Measurements from ENCODE around the gene PHC2.

The PHC2 gene

DNA sequence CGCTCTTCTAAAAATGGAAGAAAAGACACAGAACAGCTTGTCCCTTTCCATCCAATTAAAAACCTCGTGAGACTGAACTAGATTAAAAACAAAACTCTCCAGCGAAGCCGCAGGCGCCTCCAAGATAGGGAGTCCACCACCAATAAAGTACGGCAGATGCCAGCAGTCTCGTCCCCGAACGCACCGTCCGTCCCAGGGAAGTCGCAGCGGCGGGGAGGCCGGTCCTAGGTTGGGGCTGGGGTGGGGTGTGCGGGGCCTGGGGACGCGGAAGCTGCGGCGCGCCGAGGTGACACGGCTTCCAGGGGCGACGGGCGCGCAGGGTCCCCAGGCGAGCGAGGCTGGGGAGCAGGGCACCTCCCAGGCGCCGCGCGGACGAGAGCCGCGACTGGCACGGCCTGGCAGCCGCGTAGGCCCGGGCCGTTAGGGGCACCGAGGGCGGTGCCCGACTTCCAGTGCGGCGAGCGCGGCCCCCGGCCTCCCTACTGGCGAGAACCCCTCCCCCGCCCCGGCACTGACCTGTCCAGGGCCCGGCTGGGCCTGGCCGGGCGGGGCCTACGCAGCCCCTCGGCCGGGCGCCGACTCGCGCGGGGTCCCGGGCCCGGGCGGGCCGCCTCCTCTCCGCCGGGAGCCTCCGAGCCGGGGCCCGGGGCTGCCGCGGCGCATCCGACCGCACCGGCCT is 81.7 kb downstream of the PHC2 start:
- Mint-ChIP-seq H3K27ac (peak overlapping the region; percentile 23), H3K9me3 (no peaks in the 10 kb centered on the region), H3K4me3 (peak overlapping the region; percentile 95), H3K36me3 (peaks cover 11% of the 10 kb centered on the region), H3K27me3 (no peaks in the 10 kb centered on the region), H3K4me1 (peaks cover 41% of the 10 kb centered on the region)
- peak; percentile 67 for ATAC-seq

DNA sequence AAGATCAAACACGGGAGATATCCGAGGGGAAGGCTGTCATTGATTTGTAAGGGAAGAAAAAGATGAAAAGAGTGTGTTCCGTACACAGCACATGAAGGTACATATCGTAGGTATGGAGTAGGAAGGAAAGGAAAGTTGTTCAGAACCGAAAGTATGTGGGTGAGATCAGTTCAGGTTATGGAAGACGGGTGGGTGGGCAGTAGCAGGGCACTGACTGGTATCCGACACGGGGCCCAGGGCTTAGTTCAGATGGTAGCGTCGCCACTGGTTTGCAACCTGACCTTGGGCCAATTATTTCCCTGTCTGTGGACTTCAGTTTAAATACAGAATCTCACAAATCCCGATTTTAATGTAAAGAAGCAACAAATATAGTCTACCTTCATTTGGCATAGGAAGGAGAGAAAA is 82.2 kb downstream of the PHC2 start:
- peak overlapping the region; percentile 23 for H3K27ac Mint-ChIP-seq

DNA sequence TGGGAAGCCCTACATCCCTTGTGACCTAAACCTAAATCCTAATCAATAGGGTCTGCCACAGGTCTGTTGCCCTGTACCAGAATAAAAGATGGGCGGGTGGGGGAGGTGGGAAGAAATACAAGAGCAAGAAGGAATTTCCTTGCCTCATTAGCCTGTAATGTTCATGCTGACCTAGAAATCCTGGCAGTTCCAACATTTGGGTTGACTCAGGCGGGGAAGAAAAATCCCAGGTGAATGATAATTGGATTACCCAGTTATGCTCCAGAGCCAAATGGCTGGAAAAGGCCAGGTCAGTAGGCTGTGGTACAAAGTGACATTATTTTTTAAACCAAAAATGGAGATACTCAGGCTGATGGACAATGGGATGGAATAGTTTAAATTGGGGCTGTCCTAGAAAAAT is 82.7 kb downstream of the PHC2 start:
- H3K36me3 Mint-ChIP-seq: peaks cover 11% of the 10 kb centered on the region
- H3K4me3 Mint-ChIP-seq: peak overlapping the region; percentile 95
- no peaks in the 10 kb centered on the region for H3K27me3 Mint-ChIP-seq
- H3K27ac Mint-ChIP-seq: peak overlapping the region; percentile 23
- no peaks in the 10 kb centered on the region for H3K9me3 Mint-ChIP-seq
- no peak for ATAC-seq
- H3K4me1 Mint-ChIP-seq: peaks cover 41% of the 10 kb centered on the region

More for the DNA sequence above, 82.2 kb downstream of the PHC2 start:
- H3K4me1 Mint-ChIP-seq: peaks cover 41% of the 10 kb centered on the region
- no peaks in the 10 kb centered on the region for H3K27me3 Mint-ChIP-seq
- ATAC-seq: no peak
- H3K9me3 Mint-ChIP-seq: no peaks in the 10 kb centered on the region
- peaks cover 11% of the 10 kb centered on the region for H3K36me3 Mint-ChIP-seq
- H3K4me3 Mint-ChIP-seq: peak overlapping the region; percentile 95

DNA sequence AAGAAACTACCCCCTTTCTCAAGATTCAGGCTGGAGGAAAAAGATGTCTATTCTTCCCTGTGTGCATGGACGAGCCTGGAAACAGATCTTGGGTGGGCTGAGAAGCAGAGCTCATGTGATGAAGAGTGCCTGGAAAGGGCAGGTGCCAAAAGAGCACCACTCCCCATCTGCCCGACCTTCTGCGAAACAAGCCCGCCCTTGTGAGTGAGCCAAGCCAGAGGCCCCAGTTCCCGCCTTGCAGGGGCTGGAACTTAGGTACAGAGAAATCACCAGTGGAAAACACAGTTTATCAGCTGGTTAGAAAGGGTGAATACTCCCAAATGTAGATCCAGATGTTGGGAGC is 83.3 kb downstream of the PHC2 start:
- Mint-ChIP-seq H3K27ac (peak overlapping the region; percentile 13), H3K4me3 (no peak overlapping the region), H3K27me3 (no peaks in the 10 kb centered on the region), H3K9me3 (no peaks in the 10 kb centered on the region), H3K4me1 (peaks cover 45% of the 10 kb centered on the region), H3K36me3 (peaks cover 11% of the 10 kb centered on the region)
- ATAC-seq: no peak

DNA sequence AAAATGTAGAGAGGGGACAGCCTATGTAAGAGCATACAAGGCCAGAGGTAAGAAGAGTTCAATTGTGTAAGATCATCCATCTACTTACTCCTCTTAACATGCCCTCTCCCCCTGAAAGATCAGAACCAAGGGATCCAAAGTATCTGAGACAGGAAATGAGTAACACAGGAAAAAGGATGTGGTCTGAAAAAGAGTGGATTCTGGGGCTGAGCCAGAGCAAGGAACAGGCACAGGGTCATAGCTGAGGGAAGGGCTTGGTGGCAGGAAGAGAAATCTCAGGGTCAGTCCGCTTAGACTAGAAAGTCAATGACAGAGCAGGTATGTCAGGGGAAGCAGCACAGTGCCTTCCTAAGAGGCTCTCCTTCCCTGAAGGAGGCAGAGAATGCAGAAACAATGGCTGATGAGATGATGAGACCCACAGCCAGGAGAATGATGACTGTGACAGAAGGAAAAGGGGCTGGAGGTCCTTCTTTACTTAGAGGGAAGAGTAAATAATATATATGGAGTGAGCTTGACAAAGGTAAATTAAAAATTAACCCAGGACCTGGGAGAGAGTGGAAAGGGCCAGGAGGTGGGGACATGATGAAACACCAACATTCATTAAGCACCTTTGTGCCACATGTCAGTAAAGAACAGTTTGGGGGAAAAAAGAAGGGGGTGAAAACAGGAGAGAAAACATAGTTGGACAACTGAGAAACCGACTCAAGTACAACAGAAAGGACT is 83.8 kb downstream of the PHC2 start:
- Mint-ChIP-seq H3K4me1 (peaks cover 50% of the 10 kb centered on the region), H3K27me3 (no peaks in the 10 kb centered on the region), H3K36me3 (peaks cover 11% of the 10 kb centered on the region), H3K9me3 (no peaks in the 10 kb centered on the region), H3K4me3 (peak overlapping the region; percentile 10), H3K27ac (peak overlapping the region; percentile 13)
- ATAC-seq: no peak

DNA sequence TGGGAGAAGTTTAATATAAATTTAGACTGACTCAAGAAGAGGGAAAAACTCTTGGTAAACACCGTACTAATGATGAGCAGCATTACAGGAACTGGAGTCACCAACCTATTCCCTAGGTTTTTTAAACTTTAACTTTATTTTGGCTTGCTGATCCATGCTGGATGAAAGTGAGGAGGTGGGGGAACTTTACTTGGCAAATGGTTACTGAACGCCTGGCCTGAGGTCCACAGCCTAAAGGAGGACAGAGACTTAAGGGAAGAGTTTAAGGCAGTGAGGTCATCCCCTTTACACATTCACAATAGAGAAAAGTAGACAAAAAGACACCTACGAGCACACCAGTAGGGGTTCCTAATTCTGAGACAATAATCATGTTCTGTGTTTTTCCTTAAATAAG is 84.4 kb downstream of the PHC2 start:
- ATAC-seq: no peak
- peaks cover 11% of the 10 kb centered on the region for H3K36me3 Mint-ChIP-seq
- H3K4me3 Mint-ChIP-seq: no peak overlapping the region
- H3K27ac Mint-ChIP-seq: no peak overlapping the region
- H3K9me3 Mint-ChIP-seq: no peaks in the 10 kb centered on the region
- peaks cover 50% of the 10 kb centered on the region for H3K4me1 Mint-ChIP-seq
- no peaks in the 10 kb centered on the region for H3K27me3 Mint-ChIP-seq

DNA sequence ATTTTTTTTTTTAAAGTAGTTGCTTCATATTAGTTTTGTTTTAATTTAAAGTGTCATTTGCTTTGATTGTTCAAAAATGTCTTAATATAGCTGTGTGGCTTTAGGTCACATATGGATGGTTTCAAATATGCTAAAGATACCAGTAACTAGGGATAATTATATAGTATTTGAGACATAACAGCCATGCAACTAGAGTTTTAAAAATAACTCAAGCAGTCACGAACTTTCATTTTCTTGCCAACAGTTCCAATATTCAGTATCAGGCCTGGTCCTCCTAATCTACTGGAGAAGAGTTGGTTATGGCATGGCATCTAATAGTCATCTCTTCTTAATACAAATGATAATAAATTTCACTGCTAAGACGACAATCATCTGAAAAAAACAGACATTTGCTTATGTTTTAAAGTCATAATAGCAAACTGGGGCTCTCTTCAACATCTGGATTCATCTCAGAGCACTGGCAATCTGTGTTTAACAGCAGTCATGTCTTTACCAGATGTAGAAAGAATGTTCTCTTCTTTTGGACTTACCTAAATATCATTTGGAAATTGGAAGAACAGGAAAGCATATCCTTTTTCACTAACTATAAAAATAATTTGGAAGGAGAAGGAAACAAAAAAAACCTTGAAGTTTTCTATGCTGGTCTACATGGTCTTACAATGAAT is 85.9 kb downstream of the PHC2 start:
- Mint-ChIP-seq H3K27ac (no peak overlapping the region), H3K9me3 (no peaks in the 10 kb centered on the region), H3K27me3 (no peaks in the 10 kb centered on the region), H3K4me1 (peaks cover 41% of the 10 kb centered on the region), H3K36me3 (peaks cover 17% of the 10 kb centered on the region), H3K4me3 (no peak overlapping the region)
- ATAC-seq: no peak

DNA sequence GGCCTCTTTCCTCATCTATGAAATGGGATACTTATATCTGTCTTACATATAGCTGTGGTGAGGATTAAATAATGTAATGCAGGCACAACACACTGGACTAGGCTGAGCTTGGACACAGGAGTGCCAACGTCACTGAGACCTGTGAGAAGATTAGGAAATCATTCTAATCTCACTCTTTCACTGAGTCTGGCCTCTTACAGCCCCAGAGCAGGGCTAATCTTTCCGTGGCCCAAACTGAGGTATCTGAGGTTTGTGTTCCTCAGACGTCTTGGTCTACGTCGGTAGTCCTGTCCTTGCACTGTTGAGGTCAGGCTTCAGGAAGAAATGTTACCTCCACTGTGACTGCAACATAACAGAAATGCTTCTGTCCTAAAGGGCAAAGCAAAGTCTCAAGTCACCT is 87.4 kb downstream of the PHC2 start:
- Mint-ChIP-seq H3K9me3 (no peaks in the 10 kb centered on the region), H3K4me3 (no peak overlapping the region), H3K4me1 (peaks cover 39% of the 10 kb centered on the region), H3K36me3 (peaks cover 17% of the 10 kb centered on the region), H3K27ac (no peak overlapping the region), H3K27me3 (no peaks in the 10 kb centered on the region)
- ATAC-seq: no peak

DNA sequence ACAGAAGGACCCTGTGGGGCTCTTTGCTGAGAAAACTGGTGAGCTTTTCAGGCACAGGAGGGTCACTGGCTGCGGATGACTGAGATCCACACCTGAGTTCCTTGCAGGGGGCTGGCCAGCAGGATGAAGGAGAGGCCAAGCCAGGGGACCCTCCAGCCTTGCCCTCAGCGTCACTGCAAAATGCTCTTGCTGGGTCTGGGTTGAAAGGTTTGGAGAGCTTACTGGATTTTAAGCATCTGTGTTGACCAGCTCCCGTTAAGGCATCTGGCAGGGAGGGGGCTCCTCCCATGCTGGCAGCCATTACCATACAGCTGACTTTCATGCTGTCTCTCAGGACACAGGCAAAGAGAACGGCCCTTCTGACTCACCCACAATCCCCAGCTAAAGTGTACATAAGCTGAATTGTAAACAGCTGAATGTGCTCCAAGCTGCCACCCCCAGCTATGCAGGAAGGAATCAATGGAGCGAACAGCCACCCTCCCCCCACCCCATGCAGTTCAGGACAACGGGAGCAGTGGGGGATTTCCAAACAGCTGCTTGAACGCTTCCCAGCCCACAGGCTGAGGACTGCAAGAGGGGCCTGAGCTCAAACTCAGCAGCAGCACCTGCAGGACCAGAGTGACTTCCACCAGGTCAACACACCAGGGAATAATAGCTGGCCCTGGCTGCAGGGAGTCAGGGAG is 88.7 kb downstream of the PHC2 start:
- H3K4me1 Mint-ChIP-seq: peaks cover 39% of the 10 kb centered on the region
- peaks cover 13% of the 10 kb centered on the region for H3K36me3 Mint-ChIP-seq
- no peaks in the 10 kb centered on the region for H3K27me3 Mint-ChIP-seq
- no peaks in the 10 kb centered on the region for H3K9me3 Mint-ChIP-seq
- no peak overlapping the region for H3K27ac Mint-ChIP-seq
- no peak overlapping the region for H3K4me3 Mint-ChIP-seq
- no peak for ATAC-seq

DNA sequence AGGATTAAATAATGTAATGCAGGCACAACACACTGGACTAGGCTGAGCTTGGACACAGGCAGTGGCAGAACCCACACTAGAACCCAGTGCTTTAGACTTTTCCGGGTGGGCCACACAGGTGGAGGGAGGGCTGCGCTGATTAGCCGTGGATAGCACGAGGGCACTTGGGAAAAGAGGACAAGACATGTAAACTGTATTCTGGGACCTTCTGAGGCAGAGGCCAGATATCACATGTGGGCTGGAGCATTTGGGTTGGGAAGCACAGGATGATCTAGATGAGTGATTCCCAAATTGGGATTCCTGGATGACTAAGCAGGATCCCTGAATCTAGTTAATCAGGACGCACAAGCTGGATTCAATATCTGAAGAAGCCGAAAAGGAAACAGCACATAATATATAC is 89.7 kb downstream of the PHC2 start:
- H3K27me3 Mint-ChIP-seq: no peaks in the 10 kb centered on the region
- no peak overlapping the region for H3K27ac Mint-ChIP-seq
- peaks cover 29% of the 10 kb centered on the region for H3K4me1 Mint-ChIP-seq

DNA sequence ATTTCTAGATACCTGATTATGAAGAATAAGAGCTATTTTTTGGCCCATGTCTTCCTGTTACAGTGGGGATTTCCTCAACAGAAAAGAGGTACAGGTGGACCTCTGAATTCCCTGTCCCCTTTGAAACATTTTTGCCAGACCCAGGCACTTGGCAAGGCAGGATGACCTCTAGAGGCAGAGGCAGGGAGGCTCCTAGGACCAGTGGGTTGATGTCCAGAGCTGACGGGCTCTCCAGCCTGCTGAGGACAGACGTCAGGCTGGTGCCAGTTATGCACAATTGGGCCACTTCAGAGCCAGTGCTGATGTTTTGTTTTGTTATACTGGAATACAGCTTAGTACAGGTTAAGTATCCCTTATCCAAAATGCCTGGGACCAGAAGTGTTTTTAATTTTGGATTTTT is 91.5 kb downstream of the PHC2 start:
- no peaks in the 10 kb centered on the region for H3K9me3 Mint-ChIP-seq
- H3K27ac Mint-ChIP-seq: no peak overlapping the region
- H3K4me3 Mint-ChIP-seq: no peak overlapping the region
- H3K36me3 Mint-ChIP-seq: peaks cover 11% of the 10 kb centered on the region
- peaks cover 35% of the 10 kb centered on the region for H3K4me1 Mint-ChIP-seq
- no peak for ATAC-seq
- no peaks in the 10 kb centered on the region for H3K27me3 Mint-ChIP-seq

More for the DNA sequence above, 89.7 kb downstream of the PHC2 start:
- H3K9me3 Mint-ChIP-seq: no peaks in the 10 kb centered on the region
- H3K36me3 Mint-ChIP-seq: peaks cover 5% of the 10 kb centered on the region
- H3K4me3 Mint-ChIP-seq: no peak overlapping the region
- no peak for ATAC-seq

DNA sequence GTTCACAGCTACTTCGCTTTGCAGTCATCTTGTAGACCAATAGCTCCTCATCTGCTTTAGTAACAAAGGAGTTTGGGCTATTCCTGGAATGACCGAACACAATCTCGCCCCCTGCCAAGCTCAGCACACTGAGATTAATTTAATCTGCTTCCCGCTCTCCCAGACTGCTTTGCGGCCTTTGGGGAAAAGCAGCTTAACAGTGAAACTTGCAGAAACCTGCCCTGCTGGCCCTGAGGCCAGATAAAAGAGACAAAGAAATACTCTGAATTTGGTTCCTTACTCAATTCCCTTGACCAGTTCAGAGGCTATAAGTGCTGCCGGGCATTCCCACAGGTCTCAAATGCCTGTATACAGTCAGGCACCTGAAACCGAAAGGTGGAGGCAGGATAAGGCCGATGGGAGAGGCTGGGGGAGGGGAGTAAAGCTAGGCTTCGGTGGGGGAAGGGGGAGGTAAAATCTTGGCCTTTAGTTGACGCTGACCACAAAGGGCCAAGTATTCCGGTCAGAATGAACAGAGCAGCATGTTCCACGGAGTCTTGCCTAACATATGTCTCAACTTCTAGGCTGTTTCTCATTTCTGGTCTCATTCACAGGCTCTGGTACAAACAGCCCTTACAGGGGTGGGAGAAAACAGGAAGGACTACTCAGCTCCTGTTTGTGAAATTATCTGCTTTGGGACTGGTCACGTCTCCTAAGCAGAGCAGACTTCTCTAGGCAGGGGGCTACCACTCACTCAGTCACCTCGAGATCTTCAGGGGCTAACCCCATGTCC is 92.3 kb downstream of the PHC2 start:
- peaks cover 35% of the 10 kb centered on the region for H3K4me1 Mint-ChIP-seq
- ATAC-seq: no peak
- no peak overlapping the region for H3K27ac Mint-ChIP-seq
- H3K9me3 Mint-ChIP-seq: no peaks in the 10 kb centered on the region
- H3K36me3 Mint-ChIP-seq: peaks cover 16% of the 10 kb centered on the region
- no peak overlapping the region for H3K4me3 Mint-ChIP-seq
- no peaks in the 10 kb centered on the region for H3K27me3 Mint-ChIP-seq

DNA sequence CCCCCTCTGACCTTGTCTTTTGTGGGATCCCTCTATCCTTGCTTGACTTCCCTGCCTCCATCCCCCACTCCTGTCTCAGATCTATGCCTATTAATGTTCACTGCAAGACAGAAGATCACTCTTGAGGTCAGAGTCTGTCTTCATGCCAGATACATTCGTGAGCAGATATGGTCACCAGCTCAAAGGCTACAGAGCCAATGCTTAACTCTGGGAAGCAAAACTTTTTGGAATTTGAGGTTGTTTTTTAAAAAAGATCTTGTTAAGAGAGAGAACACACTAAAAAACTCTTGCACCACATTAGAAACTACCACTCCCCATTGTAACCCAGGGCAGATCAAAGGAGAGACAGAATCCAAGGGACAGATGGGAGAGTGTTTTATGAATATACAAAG is 92.9 kb downstream of the PHC2 start:
- H3K36me3 Mint-ChIP-seq: peaks cover 22% of the 10 kb centered on the region
- no peak overlapping the region for H3K4me3 Mint-ChIP-seq
- H3K27ac Mint-ChIP-seq: no peak overlapping the region
- no peaks in the 10 kb centered on the region for H3K27me3 Mint-ChIP-seq
- no peak for ATAC-seq
- no peaks in the 10 kb centered on the region for H3K9me3 Mint-ChIP-seq
- peaks cover 35% of the 10 kb centered on the region for H3K4me1 Mint-ChIP-seq

DNA sequence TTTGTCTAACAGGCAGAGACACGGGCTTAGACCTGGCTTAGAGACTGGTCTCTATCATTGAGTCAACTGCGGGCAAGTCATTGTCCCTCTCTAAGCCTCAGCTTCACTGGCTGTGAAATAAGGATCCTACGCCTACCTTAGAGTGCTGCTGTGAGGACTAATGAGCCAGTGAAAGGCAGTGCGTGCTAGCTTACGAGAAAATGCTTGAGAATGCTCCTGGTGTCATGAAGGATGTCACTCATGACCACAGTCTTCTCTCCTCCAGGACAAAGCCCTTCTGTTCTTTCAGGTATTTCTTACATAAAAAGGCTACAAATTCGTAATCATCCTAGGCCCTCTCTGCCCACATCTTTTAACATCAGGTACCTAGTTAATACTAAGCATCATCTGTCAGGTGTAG is 93.5 kb downstream of the PHC2 start:
- H3K9me3 Mint-ChIP-seq: no peaks in the 10 kb centered on the region
- peaks cover 31% of the 10 kb centered on the region for H3K4me1 Mint-ChIP-seq
- H3K4me3 Mint-ChIP-seq: no peak overlapping the region
- ATAC-seq: no peak
- no peak overlapping the region for H3K27ac Mint-ChIP-seq
- H3K36me3 Mint-ChIP-seq: peaks cover 27% of the 10 kb centered on the region
- H3K27me3 Mint-ChIP-seq: no peaks in the 10 kb centered on the region

DNA sequence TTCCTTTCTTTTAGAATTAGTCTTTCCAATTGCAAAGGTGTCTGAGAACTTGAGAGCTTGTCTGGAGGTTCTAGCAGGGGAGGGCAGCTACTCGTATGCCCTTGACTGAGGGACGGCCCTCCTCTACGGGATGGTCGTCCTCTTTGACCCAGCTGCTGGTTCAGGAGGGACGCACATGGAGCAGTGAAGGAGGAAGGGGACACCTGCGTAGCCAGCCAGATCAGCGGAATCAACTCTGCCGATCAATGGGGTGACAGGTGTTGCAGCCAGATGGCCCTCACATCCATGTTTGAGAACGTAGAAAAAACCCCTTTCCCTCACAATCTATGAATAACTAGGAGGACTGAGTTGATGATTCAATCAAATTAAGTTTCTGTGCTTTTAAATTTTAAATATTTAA is 94.3 kb downstream of the PHC2 start:
- H3K27me3 Mint-ChIP-seq: no peaks in the 10 kb centered on the region
- no peaks in the 10 kb centered on the region for H3K9me3 Mint-ChIP-seq
- peaks cover 36% of the 10 kb centered on the region for H3K4me1 Mint-ChIP-seq
- no peak for ATAC-seq
- no peak overlapping the region for H3K4me3 Mint-ChIP-seq
- H3K36me3 Mint-ChIP-seq: peaks cover 35% of the 10 kb centered on the region
- H3K27ac Mint-ChIP-seq: no peak overlapping the region

Measured in stimulated activated memory B cell treated with anti-CD40 and anti-IgM and Interleukin-4, amounts not matched to agents 10 μg/mL and 1 μg/mL and 100 μg/mL, for 72 hours (primary cell).